GM04504 (cell line): Measurements from ENCODE around the gene TMCO1.
"Not testable (repeated sequence)": the region's sequence is repeated elsewhere in the genome, so short reads cannot be mapped to it uniquely, and the experiment has no call there.

Source experiments
- DNase-seq: peaks from one replicate; pipeline ENCODE4 v3.0.0-alpha.2; 2012; ENCODE audit warnings: low read depth

The TMCO1 gene

GRCh38 chr1:165747632-165748447 is 20.8 kb downstream of the TMCO1 start:
- no peak for DNase-seq

GRCh38 chr1:165744913-165745312 is 23.8 kb downstream of the TMCO1 start:
- not testable (repeated sequence) for DNase-seq

- DNase-seq: no peak
Measured at GRCh38 chr1:165742194-165742593, 26.5 kb downstream of the TMCO1 start.

- DNase-seq: no peak
Measured at GRCh38 chr1:165738794-165739193, 29.9 kb downstream of the TMCO1 start.

GRCh38 chr1:165737196-165737595 is 31.5 kb downstream of the TMCO1 start:
- DNase-seq: no peak

GRCh38 chr1:165734906-165735305 is 33.8 kb downstream of the TMCO1 start:
- no peak for DNase-seq

- no peak for DNase-seq
Measured at GRCh38 chr1:165726841-165727240, 41.8 kb downstream of the TMCO1 start.

- DNase-seq: no peak
Measured at GRCh38 chr1:165726169-165726568, 42.5 kb downstream of the TMCO1 start.

- peak; percentile 40 for DNase-seq
Measured at GRCh38 chr1:165717918-165718515, 50.7 kb downstream of the TMCO1 start.

- DNase-seq: not testable (repeated sequence)
Measured at GRCh38 chr1:165716265-165717051, 52.2 kb downstream of the TMCO1 start.

GRCh38 chr1:165712764-165713163 is 55.9 kb downstream of the TMCO1 start:
- no peak for DNase-seq

- no peak for DNase-seq
Measured at GRCh38 chr1:165707984-165708706, 60.5 kb downstream of the TMCO1 start.

- DNase-seq: no peak
Measured at GRCh38 chr1:165703648-165704047, 65.0 kb downstream of the TMCO1 start.

GRCh38 chr1:165701922-165702321 is 66.7 kb downstream of the TMCO1 start:
- DNase-seq: not testable (repeated sequence)

- no peak for DNase-seq
Measured at GRCh38 chr1:165699577-165699976, 69.1 kb downstream of the TMCO1 start.

- DNase-seq: no peak
Measured at GRCh38 chr1:165698761-165699052, 70.0 kb downstream of the TMCO1 start.

GRCh38 chr1:165697881-165698760 is 70.5 kb downstream of the TMCO1 start, which contains the start of gene ALDH9A1:
ALDH9A1 (minus strand) TSS chr1:165698562; CDS start chr1:165698558, 4 bp downstream.
- peak; percentile 56 for DNase-seq

GRCh38 chr1:165697491-165697880 is 71.2 kb downstream of the TMCO1 start:
- DNase-seq: no peak

- peak; percentile 94 for DNase-seq
Measured at GRCh38 chr1:165696625-165697100, 72.0 kb downstream of the TMCO1 start.

GRCh38 chr1:165695031-165695430 is 73.6 kb downstream of the TMCO1 start:
- DNase-seq: no peak

GRCh38 chr1:165688046-165688445 is 80.6 kb downstream of the TMCO1 start:
- DNase-seq: no peak
